D341Med (cell line): ENCODE results near the gene TLNRD1.
"Not testable (repeated sequence)": the region's sequence is repeated elsewhere in the genome, so short reads cannot be mapped to it uniquely, and the experiment has no call there.

Experiments
- DNase-seq: peaks from one replicate; pipeline ENCODE4 v3.0.0; 2012; ENCODE audit warnings: low spot score

Gene TLNRD1

DNA sequence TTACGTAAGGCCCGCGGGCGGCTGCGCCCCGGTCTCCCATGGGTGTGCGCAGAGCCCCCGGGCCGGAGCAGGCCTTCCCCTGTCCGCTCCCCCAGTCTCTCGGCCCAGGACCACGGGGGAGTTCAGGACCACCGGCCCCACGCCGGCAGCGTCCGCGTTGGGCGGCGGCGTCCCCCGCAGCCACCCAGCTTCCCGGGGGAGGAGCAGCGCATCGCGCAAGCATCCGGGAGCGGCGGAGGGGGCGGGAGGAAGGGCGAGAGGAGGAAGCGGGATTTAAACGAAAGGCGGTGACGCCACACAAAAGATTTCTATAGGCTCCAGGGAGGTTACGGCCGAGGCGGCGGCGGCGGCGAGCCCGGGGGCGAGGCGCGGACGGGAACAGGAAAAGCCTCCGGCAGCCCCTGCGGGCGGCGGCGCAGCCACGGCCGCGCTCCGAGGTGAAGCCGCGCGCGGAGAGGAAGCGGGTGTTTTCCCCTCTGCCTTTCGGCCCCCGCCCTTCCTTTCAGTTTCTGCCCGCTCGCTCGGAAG is at the start of gene TLNRD1:
TSS of gene TLNRD1 (plus strand) at position 300 of the 528 bp plus-strand sequence. CDS start 1,349 bp downstream, outside the sequence.
- DNase-seq = peak; percentile 92

DNA sequence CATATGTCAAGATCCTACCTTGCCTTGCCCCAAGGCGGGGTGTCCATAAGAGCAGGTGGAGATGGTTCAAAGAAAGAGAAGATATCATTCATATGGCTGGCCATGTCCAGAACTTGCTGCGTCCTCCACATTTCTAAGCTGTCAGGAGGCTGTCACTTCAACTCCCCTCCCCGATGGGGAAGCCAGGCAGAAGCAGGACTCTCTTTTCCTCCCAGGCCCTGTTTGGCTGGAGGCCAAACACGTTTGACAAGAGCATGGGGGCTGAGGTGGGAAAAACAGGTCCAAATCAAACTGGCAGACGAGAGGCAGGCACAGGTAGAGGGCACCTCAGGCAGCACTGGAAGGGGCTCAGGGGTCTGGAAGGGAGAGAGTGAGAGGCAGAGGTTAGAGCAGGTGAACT is 48.8 kb upstream of the TLNRD1 start:
- DNase-seq = no peak

DNA sequence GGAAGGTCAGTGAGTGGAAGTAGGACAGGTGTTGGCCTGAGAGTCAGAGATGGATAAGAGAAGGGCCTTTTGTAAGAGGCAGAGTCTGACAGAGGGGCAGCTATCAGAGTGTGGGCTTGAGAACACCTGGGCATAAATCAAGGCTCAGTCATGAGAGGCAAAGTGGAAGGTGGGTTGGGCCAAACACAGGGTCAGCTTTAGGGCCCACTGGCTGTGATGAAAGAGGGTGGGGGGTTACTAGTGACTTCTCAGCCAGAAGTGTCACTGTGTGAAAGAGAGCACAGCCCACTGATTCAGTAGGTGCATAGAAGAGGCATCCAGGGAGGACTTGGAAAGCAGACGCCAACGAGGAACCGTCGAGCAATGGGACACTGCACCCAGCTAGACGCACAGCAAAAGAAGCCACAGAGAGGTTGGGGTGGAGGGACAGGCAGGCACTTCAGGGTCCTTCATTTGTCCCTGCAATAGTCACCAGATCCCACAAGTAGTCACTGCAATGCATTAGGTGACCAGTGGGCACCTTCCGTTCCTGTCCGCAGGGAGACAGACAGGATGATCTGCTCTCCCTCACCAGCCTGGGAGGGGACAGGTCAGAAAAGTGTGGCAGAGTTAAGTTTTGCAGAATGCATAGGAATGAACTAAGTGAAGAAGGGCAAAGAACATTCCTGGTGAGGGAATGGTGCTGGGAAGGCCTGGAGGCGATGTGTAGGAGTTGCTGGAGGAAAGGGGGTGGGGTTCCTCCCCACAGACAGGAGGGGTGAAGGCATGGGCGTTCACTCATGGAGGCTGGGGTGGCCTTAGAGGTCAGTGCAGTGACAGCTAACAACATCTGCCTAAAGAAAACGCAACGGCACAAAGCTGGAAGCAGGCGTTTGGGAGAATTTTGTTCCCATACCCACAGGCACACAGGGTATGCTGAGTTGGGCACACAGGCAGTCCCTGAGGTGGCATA is 47.4 kb upstream of the TLNRD1 start:
- no peak for DNase-seq

DNA sequence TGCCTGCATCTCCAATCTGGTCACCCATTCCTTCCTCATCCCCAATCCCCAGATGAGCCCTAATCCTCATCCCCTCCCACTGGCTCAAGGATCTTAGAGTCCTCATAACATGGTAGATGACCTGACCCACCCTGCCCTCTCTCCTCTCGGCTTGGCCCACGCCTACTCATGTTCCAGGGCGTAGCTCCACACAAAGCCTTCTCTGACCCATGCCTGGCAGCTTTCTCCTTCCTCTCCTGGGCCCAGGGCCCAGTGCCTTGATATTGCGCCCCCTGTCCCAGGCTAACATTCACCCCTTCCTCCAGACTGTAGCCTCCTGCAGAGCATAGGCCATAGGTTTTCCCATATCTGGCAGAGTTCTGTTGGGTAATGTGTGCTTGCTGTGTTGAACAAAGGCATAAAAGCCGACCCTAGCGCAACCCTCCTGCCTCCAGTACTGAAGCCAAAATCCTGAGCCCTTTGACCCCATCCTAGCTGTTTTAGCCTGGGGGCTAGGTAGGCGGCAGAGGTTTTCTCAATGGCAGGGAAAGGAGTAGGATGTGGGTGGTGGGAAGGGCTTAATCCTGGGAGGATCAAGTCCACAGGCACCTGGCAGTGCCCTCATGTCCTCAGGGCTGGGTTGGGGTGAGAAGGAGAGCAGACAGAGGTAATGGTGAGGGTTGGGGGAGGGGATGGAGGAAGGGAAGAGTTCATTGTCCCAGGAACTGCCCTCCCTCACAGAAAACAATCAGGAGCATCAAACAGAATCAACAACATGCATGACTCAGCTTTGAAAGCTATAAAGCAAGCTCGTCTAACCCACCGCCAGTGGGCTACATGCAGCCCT is 46.6 kb upstream of the TLNRD1 start:
- DNase-seq = no peak

DNA sequence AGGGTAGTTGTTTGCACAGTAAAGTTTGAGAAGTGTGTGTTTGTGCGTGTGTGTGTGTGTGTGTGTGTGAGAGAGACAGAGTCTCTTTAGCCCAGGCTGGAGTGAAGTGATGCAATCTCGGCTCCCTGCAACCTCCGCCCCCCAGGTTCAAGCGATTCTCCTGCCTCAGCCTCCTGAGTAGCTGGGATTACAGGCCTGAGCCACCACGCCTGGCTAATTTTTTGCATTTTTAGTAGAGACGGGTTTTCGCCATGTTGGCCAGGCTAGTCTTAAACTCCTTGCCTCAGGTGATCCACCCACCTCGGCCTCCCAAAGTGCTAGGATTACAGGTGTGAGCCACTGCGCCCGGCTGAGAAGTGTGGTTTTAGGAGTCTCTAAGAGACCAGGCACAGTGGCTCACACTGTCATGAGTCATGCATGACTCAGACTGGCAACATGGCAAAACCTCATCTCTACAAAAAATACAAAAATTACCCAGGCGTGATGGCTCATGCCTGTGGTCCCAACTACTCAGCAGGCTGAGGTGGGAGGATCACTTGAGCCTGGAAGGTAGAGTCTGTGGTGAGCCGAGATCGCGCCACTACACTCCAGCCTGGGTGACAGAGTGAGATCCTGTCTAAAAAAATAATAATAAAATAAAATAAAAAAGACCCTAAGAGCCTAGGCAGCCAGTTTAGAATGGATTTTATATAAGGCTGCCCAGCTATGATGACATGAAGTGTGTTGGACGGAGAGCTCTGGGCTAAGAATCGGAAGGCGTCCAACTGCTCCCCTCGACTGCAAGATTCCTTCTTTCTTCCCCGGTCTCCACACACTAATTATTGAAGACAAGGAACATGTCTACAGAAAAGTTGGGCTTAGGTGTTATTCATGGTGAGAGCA is 44.9 kb upstream of the TLNRD1 start:
- DNase-seq = not testable (repeated sequence)

DNA sequence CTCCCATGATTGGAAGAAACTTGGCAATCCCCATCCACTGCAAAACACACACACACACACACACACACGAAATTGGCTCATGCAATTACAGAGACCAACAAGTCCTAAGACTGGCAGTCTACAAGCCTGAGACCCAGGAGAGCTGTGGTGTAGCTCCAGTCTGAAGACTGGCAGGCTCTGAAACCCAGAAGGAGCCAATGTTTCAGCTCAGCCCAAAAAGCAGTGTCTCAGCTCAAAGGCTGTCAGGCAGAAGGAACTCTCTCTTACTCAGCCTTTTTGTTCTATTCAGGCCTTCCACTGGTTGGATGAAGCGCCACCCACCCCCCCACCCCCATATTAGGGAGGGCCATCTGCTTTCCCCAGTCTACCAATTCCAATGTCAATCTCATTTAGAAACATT is 43.2 kb upstream of the TLNRD1 start:
- DNase-seq = no peak

DNA sequence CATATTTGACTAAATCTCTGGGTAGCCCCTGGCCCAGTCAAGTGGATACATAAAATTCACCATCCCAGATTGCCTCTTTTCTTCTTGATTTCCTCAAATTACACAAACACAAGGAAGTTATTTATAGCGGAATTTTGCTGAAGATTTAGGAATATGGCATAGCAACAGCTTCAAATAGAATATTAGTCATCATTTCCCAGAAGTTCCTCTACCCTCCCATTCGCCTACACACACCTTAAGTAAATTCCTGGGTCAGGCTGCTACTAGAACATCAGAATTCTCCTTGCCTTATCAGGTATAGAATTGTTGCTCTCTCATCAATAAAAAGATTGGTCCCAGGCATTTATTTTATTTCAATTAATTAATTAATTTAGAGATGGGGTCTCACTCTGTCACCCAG is 42.7 kb upstream of the TLNRD1 start:
- no peak for DNase-seq

DNA sequence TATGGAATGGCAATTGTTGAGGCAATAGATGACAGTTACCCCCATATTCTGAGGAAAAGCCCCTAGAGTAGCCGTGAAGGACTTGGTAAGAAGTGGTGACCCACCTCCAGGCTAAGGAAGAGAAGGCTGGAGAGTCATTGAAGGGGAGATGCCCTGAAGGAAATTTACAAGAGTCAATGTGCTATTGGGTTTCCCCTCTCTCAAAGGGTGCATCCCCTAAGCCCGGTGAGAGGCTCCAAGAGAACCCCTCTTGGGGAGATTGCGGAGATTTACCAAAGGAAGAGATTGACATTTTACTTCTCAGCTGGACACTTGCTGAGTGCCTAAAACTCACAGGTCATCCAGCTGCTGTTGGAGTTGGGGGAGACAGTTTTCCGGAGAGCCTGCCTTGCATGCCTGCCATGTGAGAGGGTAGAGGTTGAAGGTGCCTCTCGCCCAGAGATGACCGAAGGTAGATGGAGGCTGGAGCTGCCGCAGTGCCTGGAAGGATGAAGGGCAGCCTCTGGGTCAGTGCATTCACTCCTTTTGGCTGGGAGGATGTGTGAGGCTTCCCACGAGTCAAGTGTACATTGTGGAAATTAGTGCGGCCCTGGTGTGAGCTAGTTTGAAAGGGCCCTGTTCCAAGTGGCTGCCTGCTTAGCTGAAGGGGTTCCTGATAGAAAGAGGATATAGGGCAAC is 41.8 kb upstream of the TLNRD1 start:
- no peak for DNase-seq

DNA sequence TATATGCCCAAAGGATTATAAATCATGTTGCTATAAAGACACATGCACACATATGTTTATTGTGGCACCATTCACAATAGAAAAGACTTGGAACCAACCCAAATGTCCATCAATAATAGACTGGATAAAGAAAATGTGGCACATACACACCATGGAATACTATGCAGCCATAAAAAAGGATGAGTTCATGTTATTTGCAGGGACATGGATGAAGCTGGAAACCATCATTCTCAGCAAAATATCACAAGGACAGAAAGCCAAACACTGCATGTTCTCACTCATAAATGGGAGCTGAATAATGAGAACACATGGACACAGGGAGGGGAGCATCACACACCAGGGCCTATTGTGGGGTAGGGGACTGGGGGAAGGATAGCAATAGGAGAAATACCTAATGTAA is 35.3 kb upstream of the TLNRD1 start:
- not testable (repeated sequence) for DNase-seq

DNA sequence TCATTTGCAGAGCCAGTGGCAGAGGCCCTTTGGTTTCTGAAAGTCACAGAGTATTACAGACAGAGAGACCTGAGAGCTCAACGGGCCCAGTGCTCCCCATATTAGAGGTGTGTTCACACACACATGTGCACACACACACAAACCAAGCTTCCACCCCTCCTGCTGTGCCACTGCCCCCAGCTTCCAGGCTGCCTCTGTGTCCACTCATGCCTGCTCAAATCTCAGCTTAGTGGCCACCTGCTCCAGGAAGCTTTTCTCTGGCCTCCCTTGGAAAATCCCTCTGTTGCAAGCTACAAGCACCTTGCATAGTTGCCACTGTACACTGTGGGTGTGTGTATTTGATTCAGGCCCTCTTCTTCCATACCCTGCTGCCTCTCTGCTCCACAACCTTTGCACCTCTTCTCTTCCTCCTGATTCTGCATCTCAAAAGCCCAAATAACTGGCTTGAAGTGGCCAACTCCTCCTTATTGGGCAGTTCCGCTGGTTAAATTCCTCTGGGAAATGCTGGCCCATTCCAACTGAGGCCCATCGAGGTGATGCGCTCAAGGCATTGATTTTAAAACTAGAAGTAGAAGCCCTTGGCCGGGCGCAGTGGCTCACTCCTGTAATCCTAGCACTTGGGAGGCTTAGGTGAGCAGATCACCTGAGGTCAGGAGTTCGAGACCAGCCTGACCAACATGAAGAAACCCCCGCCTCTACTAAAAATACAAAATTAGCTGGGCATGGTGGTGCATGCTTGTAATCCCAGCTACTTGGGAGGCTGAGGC is 34.1 kb upstream of the TLNRD1 start:
- no peak for DNase-seq

DNA sequence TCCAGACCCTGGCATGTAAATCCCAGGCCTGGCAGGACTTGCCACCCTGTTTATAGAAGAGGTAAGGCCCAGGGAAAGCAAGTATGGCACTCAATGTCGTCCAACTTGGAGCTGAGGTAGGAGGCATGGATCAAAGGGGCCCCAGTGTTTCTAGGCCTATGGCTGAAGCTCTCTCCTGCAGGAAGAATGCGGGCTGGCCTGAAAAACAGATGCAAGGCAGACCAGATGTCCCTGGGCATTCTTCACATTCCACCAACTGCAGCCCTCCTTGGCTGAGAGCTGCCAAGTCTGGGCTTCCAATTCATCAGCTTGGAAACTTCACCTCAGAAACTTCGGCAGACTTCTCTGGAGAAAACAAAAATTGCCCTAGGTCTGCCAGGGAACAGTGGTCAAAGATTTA is 33.3 kb upstream of the TLNRD1 start:
- no peak for DNase-seq

DNA sequence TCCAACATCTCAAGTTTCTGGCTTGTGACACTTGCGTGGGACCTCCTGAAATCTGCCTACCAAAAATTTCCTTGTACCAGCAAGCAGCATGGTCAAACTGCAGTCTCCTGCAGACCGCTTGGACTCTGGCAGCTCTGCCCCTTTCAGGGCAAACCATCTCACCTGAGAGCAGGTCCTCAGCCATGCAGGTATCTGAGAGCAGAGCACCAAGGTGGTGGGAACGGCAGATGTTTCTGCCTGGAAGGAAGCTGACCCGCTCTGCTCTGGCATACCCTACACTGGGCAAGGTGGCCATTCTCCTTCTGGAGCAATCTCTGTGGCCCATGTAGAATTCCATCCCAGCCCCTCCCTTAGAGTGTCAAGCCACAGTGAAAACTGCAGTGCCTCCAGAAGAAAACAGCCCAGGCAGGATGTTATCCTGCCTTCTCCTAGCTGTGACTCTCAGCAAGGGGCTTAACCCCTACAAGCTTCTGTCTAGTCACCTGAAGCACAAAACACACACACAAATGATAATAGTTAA is 32.7 kb upstream of the TLNRD1 start:
- no peak for DNase-seq

DNA sequence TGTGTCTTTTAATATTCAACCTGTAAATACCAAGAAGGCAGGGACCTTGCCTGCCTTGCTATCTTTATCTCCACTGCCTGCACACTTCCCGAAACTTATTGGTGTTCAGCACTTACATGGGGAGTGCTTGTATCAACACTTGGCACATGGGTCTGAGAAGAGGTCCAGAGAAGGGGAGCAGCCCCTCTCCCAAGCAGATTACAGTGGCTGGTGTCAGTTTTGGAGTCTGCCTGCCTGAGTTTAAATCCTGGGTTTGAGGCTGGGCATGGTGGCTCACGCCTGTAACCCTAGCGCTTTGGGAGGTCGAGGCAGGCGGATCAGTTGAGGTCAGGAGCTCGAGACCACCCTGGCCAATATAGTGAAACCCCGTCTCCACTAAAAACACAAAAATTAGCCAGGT is 31.4 kb upstream of the TLNRD1 start:
- DNase-seq = no peak

DNA sequence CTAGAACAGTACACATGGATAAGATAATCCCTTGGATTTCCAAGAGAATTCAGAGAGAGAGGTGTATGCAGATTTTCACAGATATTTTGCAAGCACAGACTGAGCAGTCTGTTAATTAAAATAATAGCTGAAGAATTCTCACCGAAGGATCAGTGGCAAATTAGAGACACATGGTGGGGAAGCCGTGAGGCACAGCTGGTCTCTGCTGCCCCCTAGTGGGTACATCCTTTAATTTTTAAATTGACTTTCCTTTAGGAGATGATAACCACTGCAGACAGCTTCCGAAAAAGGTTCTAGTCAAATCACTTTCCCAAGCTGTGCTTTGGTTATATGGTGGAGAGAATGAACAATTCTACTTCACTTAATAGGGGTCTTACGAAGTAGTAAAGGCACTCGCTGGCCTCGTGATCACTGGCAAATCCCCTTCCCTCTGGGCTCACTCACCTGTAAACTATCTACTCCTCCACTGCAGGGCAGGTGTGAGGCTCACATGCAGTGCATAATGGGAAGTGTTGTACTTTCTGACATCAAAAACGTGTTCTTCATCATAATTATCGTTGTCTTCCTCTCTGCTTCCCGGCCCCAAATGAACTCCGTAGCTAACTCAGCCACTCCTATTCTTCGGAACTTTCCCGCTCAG is 30.6 kb upstream of the TLNRD1 start:
- DNase-seq = peak; percentile 74

DNA sequence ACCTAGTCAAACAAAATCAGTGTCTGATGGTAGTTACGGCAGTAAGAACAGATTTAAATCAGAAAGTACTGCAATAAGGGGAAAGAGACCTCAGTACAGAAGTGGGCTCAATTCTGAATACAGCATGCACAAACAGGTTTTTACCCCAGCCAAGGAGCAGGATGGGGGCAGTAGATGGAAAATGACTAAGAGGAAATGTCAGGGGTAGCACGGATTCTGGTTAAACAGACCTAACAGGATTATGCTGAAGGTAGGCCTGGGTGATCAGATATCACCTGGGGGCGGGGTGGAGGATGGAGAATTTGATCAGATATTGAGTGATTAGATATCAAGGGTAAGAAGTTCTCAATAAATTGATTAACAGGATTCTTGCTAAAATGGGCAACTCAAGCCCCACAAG is 30.1 kb upstream of the TLNRD1 start:
- no peak for DNase-seq

DNA sequence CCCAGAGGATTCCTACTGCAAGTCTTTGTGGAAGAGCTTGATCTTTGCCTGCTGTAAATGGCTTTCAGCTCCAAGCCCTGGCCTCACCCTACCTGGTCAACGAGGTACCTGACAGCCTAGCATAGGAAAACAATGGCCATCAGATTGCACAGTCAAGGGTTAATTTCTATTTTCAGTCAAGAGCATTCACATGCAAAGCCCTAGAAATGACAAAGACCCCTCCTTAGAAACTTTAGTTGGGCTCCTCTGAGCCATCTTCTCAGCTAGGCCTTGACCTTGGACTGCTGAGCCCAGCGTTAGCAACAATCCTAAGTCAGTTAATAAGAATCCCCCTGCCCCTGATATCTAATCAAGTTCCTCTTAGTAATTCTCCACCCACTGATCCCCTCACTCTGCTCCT is 29.6 kb upstream of the TLNRD1 start:
- no peak for DNase-seq

DNA sequence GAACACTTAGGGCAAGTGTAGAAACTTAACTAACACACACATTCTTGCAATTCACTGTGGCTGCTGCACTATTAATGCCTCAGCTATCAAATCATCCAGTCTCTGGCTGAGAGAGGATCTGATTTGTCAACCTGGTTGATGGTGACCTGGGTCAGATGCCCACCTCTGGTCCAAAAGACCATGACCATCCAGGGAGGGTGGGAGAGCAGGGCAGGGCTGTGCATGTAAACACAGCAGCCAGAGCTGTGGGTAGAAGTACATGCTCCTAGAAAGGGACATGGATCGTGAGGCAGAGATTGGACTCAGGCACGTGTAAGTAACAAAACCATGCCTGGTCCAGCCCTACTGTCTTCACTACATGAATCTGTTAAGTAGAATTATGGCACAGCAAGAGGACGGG is 28.4 kb upstream of the TLNRD1 start:
- no peak for DNase-seq

DNA sequence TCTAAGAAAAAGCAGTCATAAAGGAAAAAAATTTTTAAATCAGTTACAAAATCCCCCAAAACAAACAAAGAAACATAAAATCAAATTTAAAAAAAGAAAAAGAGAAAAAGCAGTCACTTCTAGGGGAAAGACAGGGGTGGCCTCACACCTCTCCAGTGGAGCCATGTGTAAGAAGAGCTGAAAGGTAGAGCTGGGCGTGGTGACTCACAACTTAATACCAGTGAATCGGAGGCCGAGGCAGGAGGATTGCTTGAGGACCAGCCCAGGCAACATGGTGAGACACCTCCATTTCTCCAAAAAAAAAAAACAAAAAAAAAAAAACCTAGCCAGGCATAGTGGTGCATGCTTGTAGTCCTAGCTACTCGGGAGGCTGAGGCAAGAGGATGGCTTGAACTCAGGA is 25.8 kb upstream of the TLNRD1 start:
- DNase-seq = no peak

DNA sequence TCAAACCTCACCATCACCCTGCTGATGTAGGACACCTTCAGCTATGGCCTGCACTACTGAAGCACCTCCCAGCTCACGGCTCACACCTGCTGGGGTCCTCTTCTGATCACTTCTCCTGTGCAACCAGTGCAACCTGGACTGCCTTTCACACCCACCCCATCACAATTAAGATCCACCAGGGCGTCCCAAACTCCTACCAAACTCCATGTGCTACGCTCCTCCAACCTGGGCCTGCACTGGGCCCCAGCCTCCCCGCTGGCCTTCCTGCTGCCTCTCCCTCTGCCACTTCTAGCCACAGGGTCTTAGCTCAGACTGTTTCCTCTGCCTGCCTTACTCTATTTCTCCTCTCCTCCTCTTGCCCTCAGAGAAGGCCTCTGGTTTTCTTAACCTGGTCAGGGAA is 23.9 kb upstream of the TLNRD1 start:
- no peak for DNase-seq

DNA sequence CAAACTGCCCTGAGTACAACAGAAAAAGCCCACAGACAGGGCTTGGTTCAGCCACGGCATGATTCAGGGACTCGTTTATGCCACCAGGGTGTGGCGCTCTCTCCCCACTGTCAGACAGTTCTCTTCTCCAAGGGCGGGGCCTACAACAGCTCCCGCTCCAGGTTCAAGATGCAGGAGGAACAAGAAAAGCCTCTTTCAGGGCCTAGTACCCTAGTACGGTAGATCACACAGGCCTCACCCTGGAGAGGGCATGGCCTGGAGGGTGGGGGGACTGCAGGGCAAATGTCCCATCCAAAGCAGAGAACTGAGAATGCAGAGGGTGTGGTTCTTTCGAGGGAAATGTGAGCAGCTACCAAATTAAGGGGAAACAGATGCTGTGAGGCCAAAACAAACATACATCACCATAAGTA is 23.1 kb upstream of the TLNRD1 start:
- peak; percentile 77 for DNase-seq
